HepG2 (cell line): Measurements from ENCODE around the gene VSX1. TPM values are rescaled to one million over a fixed set of nuclear protein-coding genes. Genes with fewer than 3 reads are reported as not detected.
A peak's percentile ranks its signal among the peaks of the same experiment; 100 is the strongest.

Experiments
- CTCF ChIP-seq: sonication (generic); formaldehyde crosslinking; IDR thresholded peaks from 2 replicates; pipeline ENCODE4 v1.5.0; 2020; ENCODE audit warnings: mild to moderate bottlenecking, missing genetic modification reagents, moderate library complexity
- ISX ChIP-seq: sonication (generic); formaldehyde crosslinking; conservative IDR thresholded peaks from 2 replicates; pipeline ENCODE4 v1.5.0; 2020; ENCODE audit warnings: missing genetic modification reagents
- KAT7 ChIP-seq: IDR thresholded peaks from 2 replicates; pipeline ENCODE4 v1.6.1; 2018; ENCODE audit warnings: borderline replicate concordance, missing compliant biosample characterization
- KLF12 ChIP-seq: sonication (generic); formaldehyde crosslinking; IDR thresholded peaks from 2 replicates; pipeline ENCODE4 v1.4.0; 2020; ENCODE audit warnings: missing genetic modification reagents, borderline replicate concordance
- KLF13 ChIP-seq: sonication (generic); formaldehyde crosslinking; IDR thresholded peaks from 2 replicates; pipeline ENCODE4 v1.4.0; 2020; ENCODE audit warnings: mild to moderate bottlenecking, missing genetic modification reagents
- MXD3 ChIP-seq: IDR thresholded peaks from 2 replicates; pipeline ENCODE4 v1.6.1; 2016; ENCODE audit warnings: mild to moderate bottlenecking, missing biosample characterization, missing genetic modification reagents
- NCOR1 ChIP-seq: fragments of 200-600 bp; sonication (generic); IDR thresholded peaks from 2 replicates; pipeline ENCODE4 v1.7.0; 2017; ENCODE audit warnings: antibody characterized with exemption, low read length, borderline replicate concordance
- RORA ChIP-seq: sonication (generic); formaldehyde crosslinking; IDR thresholded peaks from 2 replicates; pipeline ENCODE4 v1.5.0; 2020; ENCODE audit warnings: mild to moderate bottlenecking, missing genetic modification reagents, moderate library complexity
- SIX4 ChIP-seq: sonication (generic); formaldehyde crosslinking; IDR thresholded peaks from 2 replicates; pipeline ENCODE4 v1.4.0; 2020; ENCODE audit warnings: missing genetic modification reagents
- SMAD3 ChIP-seq: sonication (generic); formaldehyde crosslinking; IDR thresholded peaks from 2 replicates; pipeline ENCODE4 v1.4.0; 2020; ENCODE audit warnings: missing genetic modification reagents
- SNAPC2 ChIP-seq: sonication (generic); formaldehyde crosslinking; IDR thresholded peaks from 2 replicates; pipeline ENCODE4 v1.8.1; 2022; ENCODE audit warnings: mild to moderate bottlenecking, missing genetic modification reagents
- SRY ChIP-seq: sonication (generic); formaldehyde crosslinking; IDR thresholded peaks from 2 replicates; pipeline ENCODE4 v1.8.0; 2022; ENCODE audit warnings: mild to moderate bottlenecking, missing genetic modification reagents
- TBX2 ChIP-seq: sonication (generic); formaldehyde crosslinking; IDR thresholded peaks from 2 replicates; pipeline ENCODE4 v1.5.0; 2020; ENCODE audit warnings: missing genetic modification reagents, mild to moderate bottlenecking, borderline replicate concordance
- THYN1 ChIP-seq: sonication (generic); formaldehyde crosslinking; IDR thresholded peaks from 2 replicates; pipeline ENCODE4 v1.8.1; 2023; ENCODE audit warnings: low read depth, mild to moderate bottlenecking, moderate library complexity, missing genetic modification reagents, borderline replicate concordance
- YEATS4 ChIP-seq: sonication (generic); formaldehyde crosslinking; IDR thresholded peaks from 2 replicates; pipeline ENCODE4 v1.4.0; 2020; ENCODE audit warnings: missing genetic modification reagents, borderline replicate concordance
- ZBTB3 ChIP-seq: sonication (generic); formaldehyde crosslinking; IDR thresholded peaks from 2 replicates; pipeline ENCODE4 v1.4.0; 2020; ENCODE audit warnings: low read depth, mild to moderate bottlenecking, moderate library complexity, missing genetic modification reagents, borderline replicate concordance
- ZKSCAN5 ChIP-seq: sonication (generic); formaldehyde crosslinking; IDR thresholded peaks from 2 replicates; pipeline ENCODE4 v1.5.1; 2020; ENCODE audit warnings: mild to moderate bottlenecking, missing genetic modification reagents
- ZNF101 ChIP-seq: sonication (generic); formaldehyde crosslinking; IDR thresholded peaks from 2 replicates; pipeline ENCODE4 v1.4.0; 2020; ENCODE audit warnings: mild to moderate bottlenecking, low read depth, missing genetic modification reagents, borderline replicate concordance
- ZNF180 ChIP-seq: sonication (generic); formaldehyde crosslinking; IDR thresholded peaks from 2 replicates; pipeline ENCODE4 v1.4.0; 2020; ENCODE audit warnings: low read depth, missing genetic modification reagents, borderline replicate concordance
- ZNF33B ChIP-seq: sonication (generic); formaldehyde crosslinking; IDR thresholded peaks from 2 replicates; pipeline ENCODE4 v1.5.1; 2020; ENCODE audit warnings: mild to moderate bottlenecking, missing genetic modification reagents
- ZNF639 ChIP-seq: conservative IDR thresholded peaks from 2 replicates; pipeline ENCODE4 v1.6.1; 2018; ENCODE audit warnings: missing genetic modification reagents
- ZNF691 ChIP-seq: sonication (generic); formaldehyde crosslinking; IDR thresholded peaks from 2 replicates; pipeline ENCODE4 v1.4.0; 2020; ENCODE audit warnings: missing genetic modification reagents, low read depth, mild to moderate bottlenecking, borderline replicate concordance
- ZNF724P ChIP-seq: sonication (generic); formaldehyde crosslinking; IDR thresholded peaks from 2 replicates; pipeline ENCODE4 v1.8.0; 2022; ENCODE audit warnings: missing genetic modification reagents, borderline replicate concordance
- ZNF816 ChIP-seq: sonication (generic); formaldehyde crosslinking; IDR thresholded peaks from 2 replicates; pipeline ENCODE4 v1.8.0; 2022; ENCODE audit warnings: missing genetic modification reagents, mild to moderate bottlenecking, borderline replicate concordance
- ZNF839 ChIP-seq: sonication (generic); formaldehyde crosslinking; IDR thresholded peaks from 2 replicates; pipeline ENCODE4 v1.4.0; 2020; ENCODE audit warnings: missing genetic modification reagents, mild to moderate bottlenecking, borderline replicate concordance
- ZSCAN29 ChIP-seq: sonication (generic); formaldehyde crosslinking; conservative IDR thresholded peaks from 2 replicates; pipeline ENCODE4 v1.4.0; 2020; ENCODE audit warnings: mild to moderate bottlenecking, missing genetic modification reagents
- polyA plus RNA-seq, 8 experiments: library from polyadenylated mRNA; depleted of rRNA in 3 of 8; stranded (reverse) in 7 of 8; unstranded in 1 of 8; fragments of >200 nt; fragmentation: Illumina TruSeq in 4 of 8; extraction: Trizol in 4 of 8; gene quantifications; 2 replicates each; pipeline versions ENCODE4 v1.2.1 to v1.2.3, GENCODE V29; 2011 to 2016; ENCODE audit warnings: low read depth in 4 of 8, missing spikeins in 1 of 8, mixed read lengths in 1 of 8; ENCODE audit not compliant: insufficient read depth in 1 of 8
- total RNA-seq, 5 experiments: library from RNA; depleted of rRNA; stranded (reverse); fragments of >200 nt; fragmentation: Illumina TruSeq; extraction: Trizol; gene quantifications; 2 replicates each; pipeline ENCODE4 v1.2.3, GENCODE V29; 2016; ENCODE audit warnings: low read depth in 1 of 5

VSX1 gene
- total and polyA plus RNA-seq, 2 of the 13 experiments (the other 11 are each of a cell fraction or from before 2014, with no cell fraction given) = 0.04 TPM; not detected in 1

- 0 out of 2 replicates have a peak, but pooled peaks have one; percentile 21 for TF ChIP-seq SNAPC2 (CRISPR knock-in tag)
- TF ChIP-seq ZSCAN29 = peak; percentile 58; the same call in 1 of the 2 replicates
- no peak for TF ChIP-seq CTCF (CRISPR knock-in tag)
- peak; percentile 68; the same call in 1 of the 2 replicates for TF ChIP-seq ISX (CRISPR knock-in tag)
- no peak for TF ChIP-seq ZNF691 (CRISPR knock-in tag)
- TF ChIP-seq TBX2 (CRISPR knock-in tag) = no peak; the same call in 1 of the 2 replicates
- TF ChIP-seq ZNF180 = peak; percentile 68; the same call in 1 of the 2 replicates
- 0 out of 2 replicates have a peak, but pooled peaks have one; percentile 44 for TF ChIP-seq SIX4 (CRISPR knock-in tag)
- TF ChIP-seq ZNF839 = peak; percentile 65; the same call in 1 of the 2 replicates
- TF ChIP-seq KLF12 (CRISPR knock-in tag) = no peak
- no peak for TF ChIP-seq ZBTB3 (CRISPR knock-in tag)
- TF ChIP-seq ZKSCAN5 (CRISPR knock-in tag) = no peak
- TF ChIP-seq ZNF724P (CRISPR knock-in tag) = no peak
- TF ChIP-seq ZNF101 (CRISPR knock-in tag) = no peak
- no peak; the same call in 1 of the 2 replicates for TF ChIP-seq ZNF33B (CRISPR knock-in tag)
- TF ChIP-seq RORA (CRISPR knock-in tag) = no peak
- TF ChIP-seq ZNF639 = 0 out of 2 replicates have a peak, but pooled peaks have one; percentile 22
- 0 out of 2 replicates have a peak, but pooled peaks have one; percentile 30 for TF ChIP-seq MXD3
- no peak for TF ChIP-seq KLF13
- no peak for TF ChIP-seq ZNF816
- TF ChIP-seq KAT7 (CRISPR knock-in tag) = 0 out of 2 replicates have a peak, but pooled peaks have one; percentile 17
- TF ChIP-seq THYN1 (CRISPR knock-in tag) = no peak
- peak; percentile 53; the same call in 1 of the 2 replicates for TF ChIP-seq SRY (CRISPR knock-in tag)
- no peak for TF ChIP-seq YEATS4 (CRISPR knock-in tag)
- TF ChIP-seq NCOR1 = no peak
- TF ChIP-seq SMAD3 (CRISPR knock-in tag) = no peak
Observed at GRCh38 chr20:25058051-25058846, 23.7 kb downstream of the VSX1 start, which contains the start of gene ACSS1 (continued).
